Measurements from ENCODE around the gene CEACAM19.

GRCh38 chr19:44700547-44700946, 29.3 kb downstream of the CEACAM19 start:
- no peak for TF ChIP-seq POLR2A (IDR thresholded peaks at IDR 0.05; ENCODE audit: low read depth, low read length)
- TF ChIP-seq CTCF (conservative IDR thresholded peaks at IDR 0.05; ENCODE audit: low read depth, low read length), result no peak
- no peak for TF ChIP-seq RFX5 (IDR thresholded peaks at IDR 0.05; ENCODE audit: low read depth, low read length)
- no peak for TF ChIP-seq NFE2L2 (IDR thresholded peaks at IDR 0.05; ENCODE audit: low read depth, low read length)
- TF ChIP-seq MAZ (IDR thresholded peaks at IDR 0.05; ENCODE audit: borderline replicate concordance, low read depth, low read length), result no peak
- no peak for TF ChIP-seq USF2 (IDR thresholded peaks at IDR 0.05; ENCODE audit: low read depth, low read length)
- TF ChIP-seq RAD21 (IDR thresholded peaks at IDR 0.05; ENCODE audit: low read length), result no peak
- TF ChIP-seq ELK1 (IDR thresholded peaks at IDR 0.05; ENCODE audit: borderline replicate concordance, low read depth, low read length), result no peak
- no peak for TF ChIP-seq CEBPB (IDR thresholded peaks at IDR 0.05; ENCODE audit: low read depth, low read length)

Measured in IMR-90 (cell line).